ENCODE measurements around the gene ZBTB7C. TPM values are rescaled to one million over a fixed set of nuclear protein-coding genes. Genes with fewer than 3 reads are reported as not detected.

Gene ZBTB7C
- total and polyA plus RNA-seq, 2 of the 8 experiments (the other 6 are each of a cell fraction or from before 2014, with no cell fraction given): 0.15 to 0.45 TPM

- Histone ChIP-seq H3K23ac (ENCODE audit: insufficient read length) (no peak overlapping the region), H3K4ac (replicated peaks; ENCODE audit: insufficient read length, low read depth, low read length) (no peak overlapping the region), H2BK12ac (ENCODE audit: low read depth, low read length) (no peak overlapping the region), H2AK5ac (ENCODE audit: low read depth, low read length) (no peak overlapping the region), H3K27ac (ENCODE audit: low read depth, low read length) (no peak overlapping the region), H2BK5ac (ENCODE audit: low read depth, low read length) (no peak overlapping the region), H4K8ac (ENCODE audit: extremely low read depth, insufficient read depth, low read length) (no peak overlapping the region; the same call in 1 of the 2 replicates), H4K91ac (replicated peaks; ENCODE audit: insufficient read length, low read length) (no peak overlapping the region), H3K9me3 (ENCODE audit: insufficient read depth in 2 of 2, low read depth in 1 of 2, low read length in 1 of 2) (no peaks in the 10 kb centered on the region), H3K23me2 (ENCODE audit: low read depth, low read length) (no peaks in the 10 kb centered on the region; the same call in 1 of the 2 replicates), H3K56ac (replicated peaks; ENCODE audit: insufficient read length, low read depth, low read length) (no peak overlapping the region), H3K4me2 (ENCODE audit: insufficient read depth in 1 of 2, low read depth in 2 of 2, low read length in 2 of 2) (no peak overlapping the region), H3K79me1 (ENCODE audit: low read depth, low read length) (no peaks in the 10 kb centered on the region), H3K36me3 (ENCODE audit: control insufficient read depth in 2 of 4, insufficient read depth in 4 of 4, low read length in 3 of 4) (no peaks in the 10 kb centered on the region), H3K4me1 (replicated peaks in 1 of 4; ENCODE audit: control insufficient read depth in 3 of 4, insufficient read depth in 4 of 4, low read length in 3 of 4) (peaks cover 0 to under 1% (median 0%) of the 10 kb centered on the region in 4 experiments; a peak in 1 of 7 replicates), H2AFZ (ENCODE audit: low read length) (no peak overlapping the region), H2BK20ac (ENCODE audit: low read length) (no peak overlapping the region), H3K14ac (ENCODE audit: insufficient read length) (no peak overlapping the region), H3K9ac (replicated peaks in 1 of 4; ENCODE audit: extremely low read depth in 1 of 4, low read depth in 3 of 4, low read length in 3 of 4) (no peak overlapping the region), H2BK120ac (replicated peaks; ENCODE audit: low read depth, low read length) (no peak overlapping the region), H4K5ac (ENCODE audit: insufficient read length, low read depth, low read length) (no peak overlapping the region), H4K20me1 (replicated peaks in 1 of 2; ENCODE audit: control insufficient read depth in 1 of 2, insufficient read depth in 2 of 2, low read length in 2 of 2) (no peaks in the 10 kb centered on the region), H2BK15ac (ENCODE audit: low read length) (no peak overlapping the region), H3K79me2 (ENCODE audit: control insufficient read depth in 1 of 2, insufficient read depth in 2 of 2, low read length in 2 of 2) (no peaks in the 10 kb centered on the region), H3K18ac (ENCODE audit: extremely low read depth, low read length) (no peak overlapping the region), H3K4me3 (ENCODE audit: extremely low read depth in 1 of 4, insufficient read depth in 2 of 4, low read depth in 3 of 4, low read length in 4 of 4) (no peak overlapping the region), H3K27me3 (replicated peaks in 1 of 4; ENCODE audit: control insufficient read depth in 3 of 4, extremely low read depth in 1 of 4, insufficient read depth in 3 of 4, low read length in 3 of 4) (no peaks in the 10 kb centered on the region)
- DNase-seq (ENCODE audit: low read depth in 1 of 2, low spot score in 2 of 2): no peak
- no peak for FAIRE-seq
- no peak for TF ChIP-seq POU5F1 (IDR thresholded peaks at IDR 0.05; ENCODE audit: low read depth, low read length)
- WGBS, 2 experiments (ENCODE audit: extremely low coverage in 1 of 2, insufficient coverage in 1 of 2, insufficient read length in 1 of 2, insufficient replicate concordance in 2 of 2, low coverage in 1 of 2, low lambda C conversion rate in 2 of 2, missing lambda C conversion rate in 1 of 2): 94% methylated on average over 2 of the region's 2 CpGs; no CpG with 5 or more reads in 1 of the 2 experiments
- ChIA-PET CTCF (ENCODE audit: partially characterized antibody) (interaction anchor here (1.0 to 1.5 kb wide), 5 partner anchors 14 to 118 kb away, joined by 3 to 4 read pairs (median 4); no protein-coding TSS in a partner anchor), POLR2A (ENCODE audit: partially characterized antibody) (no interaction called here)
Measured at GRCh38 chr18:48348739-48349138, 60.4 kb downstream of the ZBTB7C start.
